Fibroblast of lung (primary cell): Measurements from ENCODE around the gene GTF2H2. TPM values are rescaled to one million over a fixed set of nuclear protein-coding genes. Genes with fewer than 3 reads are reported as not detected.
"Not testable (repeated sequence)": the region's sequence is repeated elsewhere in the genome, so short reads cannot be mapped to it uniquely, and the experiment has no call there.

Experiments
- DNase-seq, 2 donors: peaks; one replicate each; pipeline versions ENCODE4 v3.0.0 to v3.0.0-alpha.2; 2010; ENCODE audit warnings: low read depth in 2 of 2
- H2AFZ ChIP-seq: 2 replicates; pipeline ENCODE4 v1.5.1; 2012; ENCODE audit warnings: low read length, control low read depth, inconsistent platforms
- H3K27ac ChIP-seq: 2 replicates; pipeline ENCODE4 v1.5.1; 2011; ENCODE audit warnings: low read length, control low read depth; ENCODE audit not compliant: insufficient read depth
- H3K27me3 ChIP-seq: 2 replicates; pipeline ENCODE4 v1.5.1; 2011; ENCODE audit warnings: mild to moderate bottlenecking, low read length; ENCODE audit not compliant: control insufficient read depth, insufficient read depth
- H3K36me3 ChIP-seq: 2 replicates; pipeline ENCODE4 v1.5.1; 2011; ENCODE audit warnings: low read length; ENCODE audit not compliant: control insufficient read depth, insufficient read depth
- H3K4me1 ChIP-seq: 2 replicates; pipeline ENCODE4 v1.5.1; 2011; ENCODE audit warnings: low read length; ENCODE audit not compliant: control insufficient read depth, insufficient read depth; ENCODE audit errors: extremely low read depth
- H3K4me2 ChIP-seq: 2 replicates; pipeline ENCODE4 v1.5.1; 2011; ENCODE audit warnings: low read length, control low read depth; ENCODE audit not compliant: insufficient read depth; ENCODE audit errors: extremely low read depth
- H3K4me3 ChIP-seq, 4 experiments: fragments of 200-600 bp in 1 of 4; sonication (generic) in 1 of 4; replicated peaks in 1 of 4; 2 replicates each; pipeline ENCODE4 v1.5.1; 2011 to 2016; ENCODE audit warnings: low read length in 4 of 4, low read depth in 3 of 4, mild to moderate bottlenecking in 3 of 4, control low read depth in 2 of 4, inconsistent platforms in 1 of 4, mixed read lengths in 1 of 4; ENCODE audit not compliant: insufficient read depth in 1 of 4; ENCODE audit errors: control extremely low read depth in 1 of 4
- H3K79me2 ChIP-seq: 2 replicates; pipeline ENCODE4 v1.5.1; 2012; ENCODE audit warnings: mild to moderate bottlenecking, low read length, inconsistent platforms; ENCODE audit not compliant: control insufficient read depth, insufficient read depth
- H3K9ac ChIP-seq: 2 replicates; pipeline ENCODE4 v1.5.1; 2011; ENCODE audit warnings: mild to moderate bottlenecking, low read length, control low read depth; ENCODE audit not compliant: insufficient read depth
- H3K9me3 ChIP-seq: 2 replicates; pipeline ENCODE4 v1.5.1; 2012; ENCODE audit warnings: low read depth, low read length; ENCODE audit not compliant: control insufficient read depth, insufficient read depth
- H4K20me1 ChIP-seq: 2 replicates; pipeline ENCODE4 v1.5.1; 2011; ENCODE audit warnings: low read length; ENCODE audit not compliant: control insufficient read depth, insufficient read depth; ENCODE audit errors: extremely low read depth
- polyA minus RNA-seq: library from RNA; depleted of rRNA, polyadenylated mRNA; stranded (reverse); fragments of >200 nt; gene quantifications from 2 replicates; pipeline ENCODE4 v1.2.3, GENCODE V29; 2011; ENCODE audit warnings: low replicate concordance
- polyA plus RNA-seq, 2 donors: library from polyadenylated mRNA; depleted of rRNA in 1 of 2; stranded (reverse) in 1 of 2; unstranded in 1 of 2; fragments of >200 nt; gene quantifications; 2 replicates each; pipeline ENCODE4 v1.2.1, GENCODE V29; 2011 to 2012; ENCODE audit warnings: missing spikeins in 1 of 2
- total RNA-seq: library from RNA; depleted of rRNA; stranded (reverse); fragments of >200 nt; gene quantifications from 2 replicates; pipeline ENCODE4 v1.2.1, GENCODE V29; 2014

The GTF2H2 gene
- total RNA-seq (13.1 and 20.8 TPM in 2 replicates), polyA plus RNA-seq (14.2 and 17.0 TPM in 2 replicates), polyA minus RNA-seq (3.6 and 3.7 TPM in 2 replicates)
- 12.6 and 15.3 TPM in 2 replicates for polyA plus RNA-seq (2012)

DNA sequence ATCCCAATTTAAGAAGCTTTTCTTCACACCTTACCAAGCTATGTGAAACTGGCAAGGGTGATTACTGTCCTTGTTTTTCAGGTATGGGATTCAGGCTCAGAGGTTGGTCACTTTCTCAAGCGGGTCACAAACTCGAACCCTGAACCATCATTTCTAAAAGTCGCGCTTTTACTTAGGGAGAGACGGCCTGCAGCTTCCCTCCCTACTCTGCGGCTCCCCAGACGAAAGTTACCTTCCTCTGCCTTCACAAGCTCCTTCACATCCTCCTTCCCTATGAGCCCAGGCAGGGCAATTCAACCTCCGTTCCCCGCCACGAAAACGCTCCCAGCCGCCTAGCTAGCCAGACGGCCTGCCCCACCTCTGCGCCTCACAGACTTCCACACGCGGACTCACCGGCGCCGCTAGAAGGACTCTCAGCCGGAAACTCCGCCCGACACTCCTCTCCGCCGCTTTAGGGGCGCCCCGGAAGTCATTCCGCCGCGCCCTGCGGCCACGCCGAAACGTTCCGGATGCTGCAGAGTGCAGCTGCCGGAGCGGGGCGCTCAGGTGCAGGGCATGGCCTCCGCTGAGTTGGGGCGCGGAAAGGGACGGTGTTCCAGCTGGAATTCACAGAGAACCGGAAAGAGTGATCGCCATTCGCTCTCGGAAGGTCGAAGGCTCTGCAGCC is at the start of gene GTF2H2:
TSS of gene GTF2H2 (minus strand) at position 415 of the 667 bp plus-strand sequence. CDS start 4,913 bp downstream, outside the sequence.
- DNase-seq, H3K9me3 ChIP-seq, H3K27me3 ChIP-seq, H3K9ac ChIP-seq, H3K4me3 ChIP-seq, H3K36me3 ChIP-seq, H3K4me1 ChIP-seq, H2AFZ ChIP-seq, H3K79me2 ChIP-seq, H3K27ac ChIP-seq, H4K20me1 ChIP-seq, H3K4me2 ChIP-seq: not testable (repeated sequence)

DNA sequence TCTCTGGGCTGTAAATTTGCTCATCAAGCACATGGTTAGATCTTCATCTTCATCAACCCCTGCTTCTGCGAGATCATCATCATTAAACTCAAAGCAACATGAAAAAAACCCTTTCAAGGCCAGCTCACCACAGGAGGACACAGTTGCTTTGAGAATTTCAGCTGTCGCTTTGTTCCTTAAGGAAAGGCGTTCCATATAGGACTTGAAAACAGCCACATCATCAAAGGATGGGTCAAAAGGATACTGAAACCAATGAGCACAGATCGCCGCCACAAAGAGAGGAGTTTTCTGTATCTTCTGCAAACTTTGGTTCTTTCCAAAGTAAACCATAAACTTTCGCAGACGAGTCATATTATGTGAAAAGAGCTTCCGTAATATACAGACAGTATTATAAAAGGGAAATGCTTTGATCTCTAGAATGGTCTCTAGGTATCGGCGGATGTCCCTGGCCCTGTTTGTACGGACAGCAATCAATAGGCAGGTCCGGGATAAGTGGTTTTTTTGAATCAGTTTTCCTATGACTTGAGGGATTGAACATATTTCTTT is 42.3 kb upstream of the GTF2H2 start:
- H2AFZ ChIP-seq, H3K9me3 ChIP-seq, H3K36me3 ChIP-seq, H3K27ac ChIP-seq, DNase-seq, H3K27me3 ChIP-seq, H3K9ac ChIP-seq, H3K79me2 ChIP-seq, H4K20me1 ChIP-seq, H3K4me2 ChIP-seq, H3K4me1 ChIP-seq, H3K4me3 ChIP-seq: not testable (repeated sequence)

DNA sequence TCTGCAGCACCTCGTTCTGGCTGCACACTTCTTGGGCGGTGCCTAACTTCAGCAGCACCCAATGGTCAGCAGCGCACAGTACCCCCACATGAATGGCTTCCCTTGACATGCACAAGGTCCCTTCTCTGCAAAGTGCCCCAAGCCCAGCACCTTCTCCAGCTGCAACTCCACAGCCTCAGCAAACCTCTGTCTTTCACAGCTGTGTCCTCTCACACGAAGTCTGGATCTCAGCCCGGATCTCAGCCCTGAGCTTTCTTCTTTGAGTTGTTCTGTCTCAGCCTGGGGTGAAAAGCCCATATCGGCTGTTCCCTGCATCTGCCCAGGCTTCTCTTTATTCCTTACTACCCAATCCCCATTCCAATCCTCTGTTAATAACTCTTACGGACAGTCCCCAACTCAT is 32.5 kb upstream of the GTF2H2 start:
- H3K4me3 ChIP-seq, H3K27me3 ChIP-seq, H3K4me2 ChIP-seq, H2AFZ ChIP-seq, H3K4me1 ChIP-seq, H3K36me3 ChIP-seq, H3K79me2 ChIP-seq, DNase-seq, H4K20me1 ChIP-seq, H3K27ac ChIP-seq, H3K9ac ChIP-seq, H3K9me3 ChIP-seq: not testable (repeated sequence)

DNA sequence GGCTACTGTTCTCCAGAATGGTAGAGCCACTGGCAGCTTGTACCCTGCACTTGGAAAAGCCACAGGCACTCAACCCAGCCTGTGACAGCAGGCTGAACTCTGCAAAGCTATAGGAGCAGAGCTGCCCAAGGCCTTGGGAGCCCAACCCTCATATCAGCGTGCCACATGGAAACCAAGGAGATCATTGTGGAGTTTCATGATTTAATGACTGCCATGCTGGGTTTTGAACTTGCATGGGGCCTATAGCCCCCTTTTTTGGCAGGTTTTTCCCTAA is 30.4 kb upstream of the GTF2H2 start:
- H4K20me1 ChIP-seq, H3K4me1 ChIP-seq, H3K27me3 ChIP-seq, DNase-seq, H3K36me3 ChIP-seq, H3K9me3 ChIP-seq, H3K4me2 ChIP-seq, H3K9ac ChIP-seq, H3K27ac ChIP-seq, H3K4me3 ChIP-seq, H2AFZ ChIP-seq, H3K79me2 ChIP-seq: not testable (repeated sequence)

DNA sequence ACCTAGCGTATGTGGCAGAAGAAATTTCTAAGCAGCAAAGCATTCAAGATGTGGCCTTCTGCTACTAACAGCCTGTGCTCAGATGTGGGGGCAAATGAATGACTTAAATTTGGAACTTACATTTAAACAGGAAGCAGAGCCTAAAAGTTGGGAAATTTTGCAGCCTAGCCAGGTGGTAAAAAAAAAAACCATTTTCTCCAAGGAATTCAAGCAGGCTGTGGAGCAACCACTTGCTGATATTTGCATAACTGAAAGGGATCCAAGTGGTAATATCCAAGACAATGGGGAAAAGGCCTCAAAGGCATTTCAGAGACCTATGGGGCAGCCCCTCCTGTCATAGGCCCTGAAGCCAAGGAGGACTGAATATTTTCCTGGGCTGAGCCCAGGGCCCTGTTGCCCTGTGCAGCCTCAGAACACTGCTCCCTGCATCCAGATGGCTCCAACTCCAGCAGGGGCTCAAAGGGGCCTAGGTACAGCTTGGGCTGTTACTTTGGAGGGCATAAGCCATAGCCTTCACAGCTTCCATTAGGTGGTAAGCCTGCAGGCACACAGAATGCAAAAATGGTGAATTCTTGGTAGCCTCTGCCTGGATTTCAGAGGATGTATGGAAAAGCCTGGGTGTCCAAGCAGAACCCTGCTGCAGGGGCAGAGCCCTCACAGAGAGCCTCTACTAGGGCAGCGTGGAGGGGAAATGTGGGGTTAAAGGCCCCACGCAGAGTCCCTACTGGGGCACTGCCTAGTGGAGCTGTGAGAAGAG is 29.9 kb upstream of the GTF2H2 start:
- H3K79me2 ChIP-seq, H3K4me3 ChIP-seq, H3K4me2 ChIP-seq, H3K9me3 ChIP-seq, H3K27ac ChIP-seq, H3K27me3 ChIP-seq, DNase-seq, H2AFZ ChIP-seq, H4K20me1 ChIP-seq, H3K9ac ChIP-seq, H3K4me1 ChIP-seq, H3K36me3 ChIP-seq: not testable (repeated sequence)

DNA sequence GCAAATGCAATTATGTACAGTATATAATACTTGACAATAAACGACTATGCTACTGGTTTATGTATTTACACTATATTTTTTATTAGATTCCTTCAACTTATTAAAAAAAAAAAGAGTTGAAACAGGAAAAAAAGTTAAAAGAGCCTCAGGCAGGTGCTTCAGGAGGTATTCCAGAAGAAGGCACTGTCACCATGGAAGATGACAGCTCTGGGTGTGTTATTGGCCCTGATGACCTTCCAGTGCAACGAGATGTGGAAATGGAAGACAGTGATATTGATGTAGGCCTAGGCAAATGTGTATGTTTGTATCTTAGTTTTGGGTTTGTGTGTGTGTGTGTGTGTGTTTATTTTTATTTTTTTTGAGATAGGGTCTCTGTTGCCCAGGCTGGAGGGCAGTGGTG is 22.3 kb upstream of the GTF2H2 start:
- not testable (repeated sequence) for H3K27me3 ChIP-seq, H3K9ac ChIP-seq, H3K79me2 ChIP-seq, H3K4me1 ChIP-seq, H3K4me3 ChIP-seq, H3K36me3 ChIP-seq, H2AFZ ChIP-seq, H3K4me2 ChIP-seq, H3K27ac ChIP-seq, DNase-seq, H4K20me1 ChIP-seq, H3K9me3 ChIP-seq
